Cardiac fibroblast (primary cell): ENCODE measurements around the gene BDH1.
A peak's percentile ranks its signal among the peaks of the same experiment; 100 is the strongest.

ENCODE experiments used
- DNase-seq, 2 donors: peaks; one replicate each; pipeline versions ENCODE4 v3.0.0 to v3.0.0-alpha.2; 2010; ENCODE audit warnings: low read depth in 2 of 2
- H3K4me3 ChIP-seq, 2 donors: replicated peaks in 1 of 2; 1 replicate in 1 of 2; 2 replicates in 1 of 2; pipeline ENCODE4 v1.5.1; 2011; ENCODE audit warnings: low read depth in 2 of 2, low read length in 2 of 2, mild to moderate bottlenecking in 2 of 2, moderate library complexity in 1 of 2
- CTCF ChIP-seq: IDR thresholded peaks from one replicate; pipeline ENCODE4 v1.5.1; 2011; ENCODE audit warnings: low read depth, mild to moderate bottlenecking, low read length, inconsistent platforms

The BDH1 gene

GRCh38 chr3:197496746-197497125 lies 59.0 kb downstream of the BDH1 start:
- no peak for TF ChIP-seq CTCF
- no peak overlapping the region for H3K4me3 ChIP-seq
- DNase-seq: peak in 1 of 2 donors; percentile 70

- no peak for TF ChIP-seq CTCF
- DNase-seq: no peak
- H3K4me3 ChIP-seq: no peak overlapping the region
These were observed 59.6 kb downstream of the BDH1 start for GRCh38 chr3:197495999-197496745.

GRCh38 chr3:197495499-197495898 lies 60.3 kb downstream of the BDH1 start:
- peak in 1 of 2 donors; percentile 37 for DNase-seq
- no peak for TF ChIP-seq CTCF

GRCh38 chr3:197495059-197495455 lies 60.7 kb downstream of the BDH1 start:
- TF ChIP-seq CTCF: no peak
- peak in 1 of 2 donors; percentile 40 for DNase-seq

More at GRCh38 chr3:197495499-197495898, 60.3 kb downstream of the BDH1 start:
- no peak overlapping the region for H3K4me3 ChIP-seq

GRCh38 chr3:197494366-197495058 lies 61.3 kb downstream of the BDH1 start:
- H3K4me3 ChIP-seq: no peak overlapping the region
- no peak for TF ChIP-seq CTCF
- DNase-seq: peak in 1 of 2 donors; percentile 54

More at GRCh38 chr3:197495059-197495455, 60.7 kb downstream of the BDH1 start:
- no peak overlapping the region for H3K4me3 ChIP-seq

- H3K4me3 ChIP-seq: no peak overlapping the region
- TF ChIP-seq CTCF: no peak
- DNase-seq: no peak
These were observed 62.7 kb downstream of the BDH1 start for GRCh38 chr3:197493049-197493448.
